Mucosa of rectum (tissue), 2 donors: Measurements from ENCODE around the gene EGFLAM.

ENCODE experiments used
- H3K27ac ChIP-seq, 2 donors: one replicate each; pipeline ENCODE4 v1.7.0; 2013; ENCODE audit warnings: inconsistent platforms in 2 of 2, low read depth in 2 of 2, low read length in 2 of 2
- H3K27me3 ChIP-seq, 2 donors: one replicate each; pipeline ENCODE4 v1.7.0; 2013; ENCODE audit warnings: low read length in 2 of 2; ENCODE audit not compliant: control insufficient read depth in 2 of 2, insufficient read depth in 2 of 2
- H3K36me3 ChIP-seq, 2 donors: one replicate each; pipeline ENCODE4 v1.7.0; 2013; ENCODE audit warnings: low read length in 2 of 2; ENCODE audit not compliant: control insufficient read depth in 2 of 2, insufficient read depth in 2 of 2
- H3K4me1 ChIP-seq, 2 donors: one replicate each; pipeline ENCODE4 v1.7.0; 2013; ENCODE audit warnings: low read length in 2 of 2, mild to moderate bottlenecking in 1 of 2; ENCODE audit not compliant: control insufficient read depth in 2 of 2, insufficient read depth in 2 of 2
- H3K4me3 ChIP-seq, 2 donors: one replicate each; pipeline ENCODE4 v1.7.0; 2013; ENCODE audit warnings: low read length in 2 of 2
- H3K9ac ChIP-seq, 2 donors: one replicate each; pipeline ENCODE4 v1.7.0; 2013; ENCODE audit warnings: low read length in 2 of 2, low read depth in 1 of 2, mild to moderate bottlenecking in 1 of 2
- H3K9me3 ChIP-seq, 2 donors: one replicate each; pipeline ENCODE4 v1.7.0; 2013; ENCODE audit warnings: low read length in 2 of 2; ENCODE audit not compliant: control insufficient read depth in 2 of 2
- donor health status: healthy.
- donor health status: Normal muscosa, but diverticular disease.

Gene EGFLAM

GRCh38 chr5:38290028-38290653, 31.8 kb downstream of the EGFLAM start:
- H3K27ac ChIP-seq, result no peak overlapping the region
- H3K9me3 ChIP-seq, result no peaks in the 10 kb centered on the region
- no peaks in the 10 kb centered on the region for H3K27me3 ChIP-seq
- H3K4me1 ChIP-seq, result no peaks in the 10 kb centered on the region
- no peak overlapping the region for H3K4me3 ChIP-seq
- no peaks in the 10 kb centered on the region for H3K36me3 ChIP-seq
- no peak overlapping the region for H3K9ac ChIP-seq

DNA sequence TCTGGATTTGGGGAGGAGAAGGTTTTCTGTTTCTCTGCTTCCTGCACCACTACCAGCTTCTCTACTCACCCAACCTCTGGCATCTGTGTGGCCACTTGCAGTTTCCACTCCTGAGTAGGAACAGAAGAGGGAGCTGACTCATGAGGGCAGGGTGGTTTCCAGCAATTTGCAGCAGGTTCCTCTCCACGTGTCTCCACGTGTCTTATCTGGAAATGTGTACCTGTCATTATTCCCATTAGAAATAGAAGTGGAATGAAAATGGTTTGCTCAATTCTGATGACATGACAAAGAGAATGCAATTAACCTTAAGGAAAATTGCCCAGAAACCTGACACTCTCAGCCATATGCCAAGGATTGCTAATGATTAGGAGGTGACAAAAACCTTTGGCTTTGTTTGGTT, 33.0 kb downstream of the EGFLAM start:
- no peak overlapping the region for H3K27ac ChIP-seq

DNA sequence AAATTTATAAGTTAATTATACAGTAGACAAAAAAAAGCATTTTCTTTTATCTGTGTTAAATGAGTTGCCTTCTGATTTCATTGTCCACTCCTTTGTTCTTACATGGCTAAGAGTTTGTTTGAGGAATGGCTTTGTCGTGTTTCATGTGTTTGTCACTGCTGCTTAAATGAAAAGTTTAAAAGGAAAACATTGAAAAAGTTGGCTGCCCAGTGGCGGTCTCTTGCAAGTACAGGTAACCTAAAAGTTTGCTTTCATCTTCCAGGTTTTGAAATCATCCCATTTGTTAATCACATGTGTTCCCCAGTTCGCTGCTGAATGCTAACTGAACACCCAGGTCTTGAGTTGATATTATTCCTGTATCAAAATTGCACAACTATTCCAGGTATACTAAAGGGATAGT, 33.9 kb downstream of the EGFLAM start:
- Histone ChIP-seq H3K27ac (no peak overlapping the region), H3K27me3 (no peaks in the 10 kb centered on the region), H3K9me3 (no peaks in the 10 kb centered on the region), H3K4me3 (no peak overlapping the region), H3K36me3 (no peaks in the 10 kb centered on the region), H3K4me1 (no peaks in the 10 kb centered on the region), H3K9ac (no peak overlapping the region)

More for the DNA sequence above, 33.0 kb downstream of the EGFLAM start:
- no peaks in the 10 kb centered on the region for H3K27me3 ChIP-seq
- H3K4me3 ChIP-seq, result no peak overlapping the region
- no peaks in the 10 kb centered on the region for H3K4me1 ChIP-seq
- H3K36me3 ChIP-seq, result no peaks in the 10 kb centered on the region
- no peaks in the 10 kb centered on the region for H3K9me3 ChIP-seq
- no peak overlapping the region for H3K9ac ChIP-seq

DNA sequence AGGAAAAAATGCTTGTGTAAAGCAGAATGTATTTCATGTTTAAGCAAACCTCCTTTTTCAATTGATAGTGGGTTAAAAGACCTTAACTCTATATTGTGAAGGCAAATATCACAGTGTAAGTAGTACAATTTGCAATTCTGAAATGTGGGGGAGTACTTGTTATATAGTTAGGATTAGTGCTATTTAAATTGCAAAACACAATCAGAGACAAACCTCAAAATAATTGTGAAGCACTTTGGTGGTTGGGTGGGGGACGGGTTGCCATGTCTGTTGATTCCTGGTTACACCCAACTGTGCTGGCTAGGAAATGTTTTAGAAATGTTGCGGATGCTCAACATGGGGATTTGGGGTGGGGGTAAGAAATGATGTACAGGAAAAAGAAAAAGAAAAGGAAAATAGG, 37.4 kb downstream of the EGFLAM start:
- H3K27me3 ChIP-seq, result no peaks in the 10 kb centered on the region
- no peak overlapping the region for H3K27ac ChIP-seq
- no peak overlapping the region for H3K9ac ChIP-seq
- no peaks in the 10 kb centered on the region for H3K4me1 ChIP-seq
- no peaks in the 10 kb centered on the region for H3K36me3 ChIP-seq
- no peaks in the 10 kb centered on the region for H3K9me3 ChIP-seq
- no peak overlapping the region for H3K4me3 ChIP-seq

- no peaks in the 10 kb centered on the region for H3K36me3 ChIP-seq
- no peak overlapping the region for H3K9ac ChIP-seq
- no peaks in the 10 kb centered on the region for H3K4me1 ChIP-seq
- H3K27ac ChIP-seq, result no peak overlapping the region
- no peaks in the 10 kb centered on the region for H3K27me3 ChIP-seq
- no peak overlapping the region for H3K4me3 ChIP-seq
- no peaks in the 10 kb centered on the region for H3K9me3 ChIP-seq
Observed at GRCh38 chr5:38297830-38298608, 39.7 kb downstream of the EGFLAM start.

DNA sequence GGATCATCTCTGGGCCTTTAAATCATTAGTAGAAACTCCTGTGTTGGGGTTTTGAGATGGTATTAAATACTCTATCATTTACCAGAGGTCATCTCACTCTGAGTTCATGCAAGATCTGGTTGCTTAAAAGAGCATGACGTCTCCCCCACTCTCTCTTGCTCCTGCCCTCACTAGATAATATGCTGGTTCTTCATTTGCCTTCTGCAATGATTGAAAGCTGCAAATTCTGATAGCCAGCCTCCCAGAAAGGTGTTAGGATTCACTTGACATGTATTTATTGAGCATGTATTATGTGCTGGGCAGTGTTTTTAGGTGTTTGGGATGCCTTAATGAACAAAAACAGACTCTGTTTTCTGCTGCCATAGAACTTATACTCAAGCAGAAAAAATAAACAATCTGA, 41.2 kb downstream of the EGFLAM start:
- H3K4me1 ChIP-seq, result no peaks in the 10 kb centered on the region
- H3K4me3 ChIP-seq, result no peak overlapping the region
- no peaks in the 10 kb centered on the region for H3K27me3 ChIP-seq
- no peaks in the 10 kb centered on the region for H3K36me3 ChIP-seq
- H3K9ac ChIP-seq, result no peak overlapping the region
- H3K27ac ChIP-seq, result no peak overlapping the region
- H3K9me3 ChIP-seq, result no peaks in the 10 kb centered on the region

DNA sequence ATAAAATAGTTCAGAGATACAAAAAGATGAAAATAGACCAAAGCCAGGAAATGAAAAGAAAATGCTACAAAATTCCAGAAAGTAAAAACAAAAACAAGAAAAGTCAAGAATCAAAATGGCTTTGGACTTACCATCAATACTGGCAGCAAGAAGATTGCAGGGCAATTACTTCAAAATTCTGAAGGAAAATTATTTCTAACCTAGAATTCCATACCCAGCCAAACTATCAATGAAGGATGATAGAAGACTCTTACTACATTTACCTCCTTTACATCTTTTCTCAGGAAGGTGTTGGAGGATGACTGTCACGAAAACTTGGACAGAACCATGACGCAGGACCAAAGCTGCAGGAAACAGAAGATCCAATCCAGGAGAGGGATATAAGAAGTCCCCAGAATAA, 46.8 kb downstream of the EGFLAM start:
- Histone ChIP-seq H3K4me1 (no peaks in the 10 kb centered on the region), H3K4me3 (no peak overlapping the region), H3K9ac (no peak overlapping the region), H3K9me3 (no peaks in the 10 kb centered on the region), H3K27ac (no peak overlapping the region), H3K36me3 (no peaks in the 10 kb centered on the region), H3K27me3 (no peaks in the 10 kb centered on the region)

DNA sequence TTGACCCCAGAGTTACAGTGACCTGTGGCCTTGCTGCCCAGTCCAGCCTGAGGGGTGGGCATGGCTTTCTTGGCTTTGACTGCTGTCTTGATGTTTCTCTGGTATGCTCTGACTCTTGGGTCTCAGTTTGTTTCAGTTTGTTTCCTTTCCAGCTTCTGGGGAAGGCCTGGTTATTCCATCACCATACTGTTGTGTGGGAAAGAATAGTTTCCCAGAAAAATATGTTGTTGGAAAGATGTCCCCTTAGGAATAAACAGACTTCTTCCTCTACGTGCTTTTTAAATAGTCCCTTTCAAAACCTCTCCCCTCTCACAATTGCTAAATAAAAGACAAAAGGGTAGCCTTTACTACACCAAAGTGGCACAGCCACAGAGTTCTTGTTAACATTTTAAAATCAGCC, 49.5 kb downstream of the EGFLAM start:
- H3K9me3 ChIP-seq, result no peaks in the 10 kb centered on the region
- H3K27ac ChIP-seq, result no peak overlapping the region
- H3K4me1 ChIP-seq, result no peaks in the 10 kb centered on the region
- no peaks in the 10 kb centered on the region for H3K36me3 ChIP-seq
- no peak overlapping the region for H3K9ac ChIP-seq
- H3K4me3 ChIP-seq, result no peak overlapping the region
- H3K27me3 ChIP-seq, result no peaks in the 10 kb centered on the region

- Histone ChIP-seq H3K27me3 (no peaks in the 10 kb centered on the region), H3K9me3 (no peaks in the 10 kb centered on the region), H3K27ac (no peak overlapping the region), H3K4me1 (no peaks in the 10 kb centered on the region), H3K4me3 (no peak overlapping the region), H3K36me3 (no peaks in the 10 kb centered on the region), H3K9ac (no peak overlapping the region)
Observed at GRCh38 chr5:38316544-38317224, 58.3 kb downstream of the EGFLAM start.

DNA sequence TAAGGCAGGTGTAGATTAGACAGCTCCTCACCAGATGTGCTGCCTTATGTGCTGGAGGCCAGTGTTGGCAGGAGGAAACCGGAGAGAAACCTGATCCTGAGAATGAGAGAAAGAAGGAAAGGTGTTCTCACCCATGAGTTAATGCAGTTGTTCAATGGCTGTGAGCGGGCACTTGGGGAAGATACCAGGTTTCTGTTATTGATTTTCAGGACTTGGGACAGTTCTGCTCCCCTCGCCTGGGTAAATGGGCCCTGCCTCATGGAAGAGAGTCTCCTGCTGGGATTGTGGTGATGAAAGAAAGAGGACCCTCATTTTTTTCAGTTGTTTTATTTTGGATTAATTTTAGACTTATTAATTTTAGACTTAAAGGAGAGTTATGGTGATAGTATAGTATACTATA, 59.5 kb downstream of the EGFLAM start:
- Histone ChIP-seq H3K4me1 (no peaks in the 10 kb centered on the region), H3K27ac (no peak overlapping the region), H3K9ac (no peak overlapping the region), H3K9me3 (no peaks in the 10 kb centered on the region), H3K4me3 (no peak overlapping the region), H3K27me3 (peaks cover 0 to 2% of the 10 kb centered on the region in 2 donors), H3K36me3 (no peaks in the 10 kb centered on the region)
